ENCODE results near the gene M1AP.

The M1AP gene

GRCh38 chr2:74648009-74648443 is at the start of gene M1AP:
M1AP (minus strand) TSS chr2:74648330; CDS start chr2:74640275, 8,055 bp downstream.
- no peak for DNase-seq

DNA sequence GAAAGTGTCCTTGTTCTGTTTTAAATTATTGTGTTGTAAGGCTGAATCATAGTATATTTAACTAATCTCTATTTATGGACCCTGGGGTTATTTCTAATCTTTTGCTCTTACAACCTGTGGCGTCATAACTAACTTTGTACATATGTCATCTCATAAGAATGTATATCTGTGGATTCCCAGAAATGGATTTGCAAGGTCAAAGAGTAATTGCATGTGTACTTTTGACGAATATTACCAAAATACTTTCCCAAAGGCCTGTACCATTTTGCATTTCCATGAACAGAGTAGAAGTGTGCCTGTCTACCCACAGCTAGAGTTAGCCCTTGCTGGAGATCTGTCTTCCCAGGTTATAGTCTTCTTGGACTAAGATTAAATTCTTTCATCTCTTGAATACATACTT is 48.7 kb upstream of the M1AP start:
- DNase-seq = no peak

- no peak for DNase-seq
These were observed 47.5 kb upstream of the M1AP start for GRCh38 chr2:74695663-74696062.

GRCh38 chr2:74694281-74694680 is 46.2 kb upstream of the M1AP start:
- no peak for DNase-seq

DNA sequence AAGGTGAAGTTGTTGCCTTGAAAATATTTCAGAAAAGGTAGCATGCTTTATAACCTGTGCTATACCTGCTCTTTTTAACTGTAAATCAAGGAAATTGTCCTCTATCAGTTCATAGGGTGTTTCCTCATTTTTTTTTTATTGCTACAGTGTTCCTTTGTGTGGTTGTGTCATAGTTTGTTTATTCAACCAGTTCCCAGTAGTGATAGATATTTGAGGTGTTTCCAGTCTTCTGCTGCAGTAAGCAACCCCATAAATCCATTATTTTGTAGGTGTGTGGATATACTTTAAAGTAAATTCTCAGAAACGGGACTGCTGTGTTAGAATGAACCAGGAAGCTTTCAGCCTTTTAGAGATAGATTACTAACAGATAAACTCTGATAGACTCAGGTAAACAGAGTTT is 45.5 kb upstream of the M1AP start:
- no peak for DNase-seq

DNA sequence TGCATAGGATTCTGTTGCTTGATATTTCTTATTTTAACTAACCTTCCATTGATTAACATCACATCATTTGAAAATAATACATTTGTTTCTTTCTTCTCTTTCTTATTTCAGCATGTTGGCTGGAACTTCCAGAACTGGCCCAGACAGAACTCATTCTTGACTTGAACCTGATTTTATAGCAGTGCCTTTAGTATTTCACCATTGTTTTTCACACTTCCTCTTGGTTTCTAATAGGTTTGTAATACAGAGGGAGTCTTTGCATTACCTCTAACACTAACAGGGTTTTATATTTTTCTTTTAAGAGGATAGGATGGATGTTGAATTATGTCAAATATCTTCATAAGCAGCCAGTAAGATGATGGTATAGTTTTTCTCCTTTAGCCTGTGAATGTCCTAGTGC is 45.1 kb upstream of the M1AP start:
- DNase-seq = no peak

GRCh38 chr2:74691929-74692328 is 43.8 kb upstream of the M1AP start:
- no peak for DNase-seq

DNA sequence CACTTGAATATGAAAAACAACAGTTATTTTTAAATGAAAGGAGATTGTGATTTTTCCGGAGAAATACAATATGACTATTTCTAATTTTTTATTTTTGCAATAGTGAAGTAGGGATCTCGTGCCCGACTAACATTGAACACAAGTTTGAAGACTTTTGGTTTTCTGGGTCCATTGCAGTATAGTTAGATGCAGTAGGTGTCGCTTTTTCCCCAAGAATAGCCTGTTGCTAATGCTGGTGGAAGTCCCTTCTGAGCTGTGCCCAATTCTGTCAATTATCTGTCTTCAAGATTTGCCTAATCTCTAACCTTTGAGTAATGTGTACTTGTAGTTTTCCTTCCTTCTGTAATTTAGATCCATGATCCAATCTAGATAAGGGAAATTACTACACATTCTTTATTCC is 42.4 kb upstream of the M1AP start:
- peak; percentile 18 for DNase-seq

GRCh38 chr2:74689671-74690070 is 41.5 kb upstream of the M1AP start:
- no peak for DNase-seq

GRCh38 chr2:74688881-74689280 is 40.8 kb upstream of the M1AP start:
- DNase-seq = no peak

DNA sequence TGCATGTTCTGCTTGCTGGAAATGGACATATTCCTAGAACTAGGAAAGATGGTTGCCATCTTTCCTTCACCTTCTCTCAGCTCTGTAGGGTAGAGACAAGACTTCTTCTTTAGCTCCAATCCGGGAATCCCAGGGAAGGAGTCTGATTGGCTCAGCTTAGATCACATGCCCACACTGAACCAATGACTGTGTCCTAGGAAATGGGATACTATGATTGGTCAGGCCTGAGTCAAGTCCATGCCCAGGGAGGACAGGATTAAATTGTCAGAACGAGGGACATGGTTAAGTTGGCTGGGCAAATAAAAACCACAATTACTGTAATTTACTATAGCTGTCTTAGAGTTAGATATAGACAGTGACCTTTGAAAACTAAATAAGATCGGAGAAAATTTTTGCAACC is 37.3 kb upstream of the M1AP start:
- no peak for DNase-seq

- DNase-seq = no peak
These were observed 34.4 kb upstream of the M1AP start for GRCh38 chr2:74682501-74682900.

DNA sequence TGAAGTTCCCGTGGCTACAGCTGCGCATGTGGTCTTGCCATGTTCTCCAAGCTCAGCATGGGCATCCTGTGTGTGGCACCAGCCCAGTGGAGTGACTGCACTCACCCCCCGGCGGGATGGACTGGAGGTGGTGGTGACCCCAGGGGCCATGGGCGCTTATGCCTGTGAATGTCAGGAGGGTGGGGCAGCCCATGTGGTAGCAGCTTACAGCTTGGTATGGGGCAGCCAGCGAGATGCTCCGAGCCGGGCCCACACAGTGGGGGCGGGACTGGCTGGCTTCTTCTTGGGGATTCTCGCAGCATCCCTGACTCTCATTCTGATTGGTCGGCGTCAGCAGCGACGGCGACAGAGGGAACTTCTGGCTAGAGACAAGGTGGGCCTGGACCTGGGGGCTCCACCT is 31.5 kb upstream of the M1AP start:
- DNase-seq = no peak

- DNase-seq = no peak
These were observed 28.2 kb upstream of the M1AP start for GRCh38 chr2:74676331-74676730.

- DNase-seq = no peak
These were observed 27.0 kb upstream of the M1AP start for GRCh38 chr2:74675090-74675489.

DNA sequence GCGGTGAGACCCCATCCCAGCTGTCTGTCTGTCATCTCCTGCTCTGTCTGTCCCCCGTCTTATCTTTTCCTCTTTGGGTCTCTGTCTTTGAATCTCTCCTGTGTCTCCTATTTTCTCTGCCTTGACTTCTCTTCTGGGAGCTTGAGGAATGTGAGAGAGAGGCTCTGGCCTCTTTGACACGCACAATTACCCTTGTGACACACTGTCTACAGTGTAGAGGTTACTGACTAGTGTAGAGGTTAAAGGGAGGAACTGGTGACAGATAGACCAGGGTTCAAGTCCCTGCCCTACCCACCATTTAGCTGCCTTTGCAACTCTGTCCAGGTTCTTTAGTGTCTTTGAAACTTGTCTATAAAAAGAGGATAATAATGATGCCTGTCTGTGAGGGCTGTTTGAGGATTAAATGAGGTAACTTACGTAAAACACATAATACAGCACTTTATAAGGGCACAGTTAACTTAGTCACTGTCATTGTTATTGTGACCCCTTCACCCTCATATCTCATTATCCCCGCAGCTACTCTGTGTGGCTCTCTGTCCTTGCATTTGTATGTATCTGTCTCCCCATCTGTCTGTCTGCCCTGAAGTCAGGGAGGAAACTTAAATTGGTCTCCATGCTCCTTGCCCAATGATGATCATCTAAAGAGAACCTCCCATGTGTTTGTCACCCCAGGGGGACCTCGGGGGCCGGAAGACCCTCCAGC is 25.8 kb upstream of the M1AP start:
- DNase-seq = no peak

- DNase-seq = no peak
These were observed 23.3 kb upstream of the M1AP start for GRCh38 chr2:74671479-74671878.

GRCh38 chr2:74670263-74670662 is 22.1 kb upstream of the M1AP start:
- no peak for DNase-seq

DNA sequence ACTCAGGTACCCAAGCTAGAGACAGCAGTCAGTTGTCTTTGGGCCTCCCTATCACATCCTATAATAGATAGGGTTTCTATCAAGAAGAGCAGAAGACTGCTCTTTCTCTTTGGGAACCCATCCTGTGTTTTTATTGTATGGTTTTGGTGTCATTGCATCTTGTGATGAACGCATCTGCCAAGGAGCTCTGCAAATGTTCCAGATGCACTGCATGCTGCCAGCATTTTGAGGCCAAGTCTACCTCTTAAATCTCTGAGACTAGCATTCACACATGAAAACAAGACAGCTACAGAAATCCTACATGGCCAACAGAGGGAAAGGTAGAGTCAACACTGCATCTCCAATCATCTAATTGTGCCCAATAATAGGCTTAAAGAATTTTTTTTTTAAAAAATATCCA is 20.0 kb upstream of the M1AP start:
- DNase-seq = no peak

DNA sequence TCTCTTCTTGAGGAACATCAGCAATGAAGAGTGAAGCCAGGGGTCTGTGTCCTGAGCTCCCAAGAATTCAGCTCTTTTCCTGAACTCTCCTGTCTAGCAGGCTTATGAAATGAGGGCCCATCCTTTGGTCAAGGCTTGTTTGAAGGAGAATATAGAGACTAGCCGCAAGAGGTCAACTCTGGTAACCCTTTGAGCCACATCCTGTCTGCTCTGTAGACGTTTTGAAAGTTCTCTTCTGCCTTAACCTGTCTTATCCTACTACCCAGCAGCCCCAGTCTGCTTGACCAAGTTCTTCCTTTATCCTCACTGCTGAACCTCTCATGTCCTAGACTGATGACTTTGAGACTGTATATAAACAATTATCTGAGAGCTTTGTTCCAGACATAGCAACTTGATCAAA is 11.3 kb upstream of the M1AP start:
- DNase-seq = no peak

DNA sequence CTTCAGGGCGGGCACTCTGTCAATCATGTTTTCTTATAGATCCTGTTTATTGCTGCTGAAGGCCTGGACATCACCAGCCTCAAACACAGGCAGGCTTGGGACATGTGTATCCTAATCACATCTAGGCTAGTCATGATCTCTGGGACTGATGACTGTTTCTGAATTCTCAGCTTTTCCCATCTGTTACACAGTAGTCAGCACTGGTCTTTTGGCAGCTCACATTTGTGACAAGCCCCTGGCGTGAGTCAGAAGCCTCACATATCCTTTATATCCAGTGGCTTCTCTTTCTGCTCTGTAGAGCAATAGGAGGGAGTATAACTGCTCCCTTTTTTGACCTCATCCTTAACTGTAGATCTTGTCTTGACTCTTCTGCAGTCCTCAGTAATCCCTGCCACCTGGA is 10.4 kb upstream of the M1AP start:
- DNase-seq = no peak

- no peak for DNase-seq
These were observed 7.4 kb upstream of the M1AP start for GRCh38 chr2:74655579-74655978.

- peak; percentile 97 for DNase-seq
These were observed 6.1 kb upstream of the M1AP start, which contains the start of gene SEMA4F for GRCh38 chr2:74653985-74654882. SEMA4F (plus strand) TSS chr2:74654247; CDS start chr2:74654377, 130 bp downstream.

DNA sequence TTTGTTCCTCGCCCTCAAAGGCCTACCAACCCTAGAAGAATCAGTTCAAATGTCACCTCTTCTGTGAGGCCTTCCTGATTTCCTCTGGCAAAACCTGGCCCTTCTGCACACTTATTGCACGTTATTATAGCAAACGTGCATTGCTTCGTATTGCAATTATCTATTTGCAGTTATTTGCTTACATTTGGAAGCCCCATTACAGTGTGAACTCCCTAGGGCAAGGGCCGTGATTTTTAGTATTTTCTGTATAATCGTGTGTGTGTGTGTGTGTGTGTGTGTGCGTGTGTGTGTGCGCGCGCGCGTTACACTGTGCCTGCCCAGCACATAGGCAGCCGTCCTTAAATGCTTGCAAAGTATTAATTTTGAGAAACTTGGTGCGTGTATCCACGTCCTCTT is 5.5 kb upstream of the M1AP start:
- DNase-seq = no peak

Measured in DMS79 (cell line).